GM21360 (cell line): ENCODE measurements around the gene CXorf38.

Experiments used
- ATAC-seq: cut with Tn5 transposase; IDR thresholded peaks from one replicate; pipeline ENCODE4 v1.9.1; 2021; ENCODE audit warnings: mild to moderate bottlenecking, moderate library complexity; ENCODE audit not compliant: unreplicated experiment

CXorf38 gene

GRCh38 chrX:40647307-40648197 is at the start of gene CXorf38:
Gene CXorf38, minus strand, starts transcription at chrX:40647561. Its CDS starts 41 bp downstream, at chrX:40647520.
- ATAC-seq = peak; percentile 73

- no peak for ATAC-seq
These were observed 47.4 kb upstream of the CXorf38 start for GRCh38 chrX:40694802-40695201.

- no peak for ATAC-seq
These were observed 41.6 kb upstream of the CXorf38 start for GRCh38 chrX:40688929-40689328.

GRCh38 chrX:40687169-40687568 is 39.8 kb upstream of the CXorf38 start:
- no peak for ATAC-seq

- no peak for ATAC-seq
These were observed 38.1 kb upstream of the CXorf38 start for GRCh38 chrX:40685362-40685918.

GRCh38 chrX:40684092-40684491 is 36.7 kb upstream of the CXorf38 start:
- ATAC-seq = no peak

- ATAC-seq = no peak
These were observed 35.9 kb upstream of the CXorf38 start for GRCh38 chrX:40683245-40683644.

- ATAC-seq = no peak
These were observed 23.8 kb upstream of the CXorf38 start for GRCh38 chrX:40671126-40671525.

GRCh38 chrX:40663880-40664630 is 16.7 kb upstream of the CXorf38 start:
- ATAC-seq = no peak

GRCh38 chrX:40663078-40663740 is 15.8 kb upstream of the CXorf38 start:
- no peak for ATAC-seq

GRCh38 chrX:40661489-40661888 is 14.1 kb upstream of the CXorf38 start:
- ATAC-seq = no peak

- no peak for ATAC-seq
These were observed 13.0 kb upstream of the CXorf38 start for GRCh38 chrX:40660381-40660780.

GRCh38 chrX:40653535-40653934 is 6.2 kb upstream of the CXorf38 start:
- ATAC-seq = no peak

GRCh38 chrX:40652664-40653063 is 5.3 kb upstream of the CXorf38 start:
- no peak for ATAC-seq

- no peak for ATAC-seq
These were observed 4.4 kb upstream of the CXorf38 start for GRCh38 chrX:40651620-40652223.

GRCh38 chrX:40646489-40647306 is 663 bp downstream of the CXorf38 start:
- ATAC-seq = peak; percentile 15

GRCh38 chrX:40644821-40645358 is 2.5 kb downstream of the CXorf38 start:
- ATAC-seq = peak; percentile 33

GRCh38 chrX:40644176-40644575 is 3.2 kb downstream of the CXorf38 start:
- no peak for ATAC-seq

- no peak for ATAC-seq
These were observed 9.7 kb downstream of the CXorf38 start for GRCh38 chrX:40637687-40638086.

GRCh38 chrX:40632199-40632598 is 15.2 kb downstream of the CXorf38 start:
- ATAC-seq = no peak
